Measurements from ENCODE around the gene PER1. TPM values are rescaled to one million over a fixed set of nuclear protein-coding genes. Genes with fewer than 3 reads are reported as not detected.

Gene PER1
- total RNA-seq, 1 donor from 2014 or later, result 5.0 TPM

DNA sequence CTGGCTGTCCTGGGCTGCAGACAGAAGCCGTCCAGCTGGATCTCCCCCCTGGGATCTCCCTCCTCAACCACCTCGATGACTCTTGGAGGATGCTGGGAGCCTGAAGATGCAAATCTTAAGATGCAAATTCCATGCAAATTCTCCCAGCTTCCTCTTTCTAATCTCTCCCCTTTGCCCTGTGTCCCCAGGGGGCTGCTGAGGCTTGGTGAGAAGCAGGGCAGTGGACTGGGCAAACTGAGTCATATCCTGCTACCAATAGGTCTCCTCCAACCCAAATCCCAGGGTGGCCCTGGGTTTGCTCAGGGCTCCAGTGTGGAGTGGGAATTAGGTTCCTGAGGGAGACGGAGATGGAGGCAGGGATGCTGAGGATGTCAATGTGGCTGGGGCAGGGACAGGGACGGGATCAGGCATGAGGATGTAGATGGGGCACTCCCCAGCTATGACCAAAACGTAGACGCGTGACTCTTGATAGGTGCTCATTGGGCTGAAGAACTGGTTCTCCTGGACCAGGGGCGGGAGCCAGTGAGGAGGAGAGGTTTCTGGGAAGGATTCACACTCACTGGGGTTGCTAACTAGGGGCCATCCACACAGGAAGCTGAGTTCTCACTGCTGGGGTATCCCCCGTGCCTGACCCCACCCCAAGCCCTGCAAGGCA is 61.0 kb downstream of the PER1 start:
- DNase-seq (ENCODE audit: low read depth in 2 of 2), result no peak

Other genes with a start within 250 kb of the PER1 start
- gene RNF227, start 236.1 kb downstream of the PER1 start, total RNA-seq, result 0.51 and 0.76 TPM in 2 replicates
- gene KCNAB3, start 222.5 kb downstream of the PER1 start, total RNA-seq, result 0.13 and 0.26 TPM in 2 replicates
- gene TRAPPC1, start 220.5 kb downstream of the PER1 start, total RNA-seq, result 52.9 and 80.7 TPM in 2 replicates
- gene CNTROB, start 220.2 kb downstream of the PER1 start, total RNA-seq, result 10.6 and 13.2 TPM in 2 replicates
- gene GUCY2D, start 149.8 kb downstream of the PER1 start, total RNA-seq, result not detected in 2 replicates
- not detected in 2 replicates for gene ALOX15B, start 113.3 kb downstream of the PER1 start, total RNA-seq
- gene ALOX12B, start 64.7 kb downstream of the PER1 start, total RNA-seq, result not detected in 2 replicates
- not detected in 2 replicates for gene ALOXE3, start 33.9 kb downstream of the PER1 start, total RNA-seq
- gene HES7, start 28.3 kb downstream of the PER1 start, total RNA-seq, result under 0.01 TPM in 1 of 2 replicates, not detected in the other
- 3.1 and 4.9 TPM in 2 replicates for gene VAMP2, start 10.5 kb upstream of the PER1 start, total RNA-seq
- 17.2 and 23.7 TPM in 2 replicates for gene TMEM107, start 24.0 kb upstream of the PER1 start, total RNA-seq
- gene BORCS6, start 37.8 kb upstream of the PER1 start, total RNA-seq, result 7.8 and 10.1 TPM in 2 replicates
- gene AURKB, start 58.2 kb upstream of the PER1 start, total RNA-seq, result 15.4 and 30.7 TPM in 2 replicates
- gene CTC1, start 95.7 kb upstream of the PER1 start, total RNA-seq, result 3.6 and 7.0 TPM in 2 replicates
- 19.0 and 23.9 TPM in 2 replicates for gene PFAS, start 96.9 kb upstream of the PER1 start, total RNA-seq
- 10.4 and 13.4 TPM in 2 replicates for gene RANGRF, start 136.3 kb upstream of the PER1 start, total RNA-seq
- gene SLC25A35, start 143.0 kb upstream of the PER1 start, total RNA-seq, result 0.39 and 0.63 TPM in 2 replicates
- 7.6 and 12.1 TPM in 2 replicates for gene ARHGEF15, start 157.8 kb upstream of the PER1 start, total RNA-seq
- not detected in 2 replicates for gene ODF4, start 187.4 kb upstream of the PER1 start, total RNA-seq
- gene RPL26, start 230.8 kb upstream of the PER1 start, total RNA-seq, result 2,527 and 2,589 TPM in 2 replicates
- under 0.01 TPM in 1 of 2 replicates, not detected in the other for gene RNF222, start 245.4 kb upstream of the PER1 start, total RNA-seq

Measured in dermis microvascular lymphatic vessel endothelial cell (primary cell).